GM10248 (cell line): ENCODE measurements around the gene HTT.

Source experiments
- CTCF ChIA-PET: fragments of 300-600 bp; sonication (Branson Sonifier 250); formaldehyde crosslinking; extraction: SDS; loops from one replicate; lab custom pipeline; 2021; ENCODE audit warnings: antibody characterized with exemption; lab: Yijun Ruan, JAX
- POLR2A ChIA-PET: fragments of 350-650 bp; sonication (Branson Sonifier 250); formaldehyde crosslinking; extraction: SDS; loops from one replicate; lab custom pipeline; 2020; ENCODE audit warnings: antibody characterized with exemption; lab: Yijun Ruan, JAX
- DNase-seq: peaks from one replicate; pipeline ENCODE4 v3.0.0; 2012; ENCODE audit errors: extremely low spot score
- TF ChIP-seq, protein P1 (sequence below): IDR thresholded peaks from 2 replicates; pipeline ENCODE4 v1.5.1; 2012; ENCODE audit warnings: mild to moderate bottlenecking, low read depth; ENCODE audit errors: extremely low read depth, missing control alignments, control extremely low read depth

HTT gene

DNA sequence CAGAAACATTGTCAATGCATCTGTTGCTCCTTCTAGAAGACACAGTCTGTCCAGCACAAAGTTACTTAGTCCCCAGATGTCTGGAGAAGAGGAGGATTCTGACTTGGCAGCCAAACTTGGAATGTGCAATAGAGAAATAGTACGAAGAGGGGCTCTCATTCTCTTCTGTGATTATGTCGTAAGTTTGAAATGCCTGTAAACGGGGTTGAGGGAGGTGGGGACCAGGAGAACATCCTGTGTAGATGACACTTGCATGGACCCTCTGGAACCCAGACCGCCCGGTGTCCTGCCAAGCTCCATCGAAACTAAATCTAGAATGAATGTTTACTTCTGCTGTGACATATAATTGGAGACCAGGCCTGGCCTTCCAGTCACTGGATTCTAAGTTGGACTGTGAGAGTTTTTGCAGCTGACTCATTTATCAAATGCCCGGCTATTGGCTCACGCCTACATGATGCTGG lies 129.5 kb downstream of the HTT start:
- no peak for DNase-seq
- CTCF ChIA-PET, result interaction anchor here (0.7 to 2.5 kb wide), 3 partner anchors 8 to 11 kb away, joined by 3 to 9 read pairs (median 3); no protein-coding TSS in a partner anchor
- TF ChIP-seq, protein P1, sequence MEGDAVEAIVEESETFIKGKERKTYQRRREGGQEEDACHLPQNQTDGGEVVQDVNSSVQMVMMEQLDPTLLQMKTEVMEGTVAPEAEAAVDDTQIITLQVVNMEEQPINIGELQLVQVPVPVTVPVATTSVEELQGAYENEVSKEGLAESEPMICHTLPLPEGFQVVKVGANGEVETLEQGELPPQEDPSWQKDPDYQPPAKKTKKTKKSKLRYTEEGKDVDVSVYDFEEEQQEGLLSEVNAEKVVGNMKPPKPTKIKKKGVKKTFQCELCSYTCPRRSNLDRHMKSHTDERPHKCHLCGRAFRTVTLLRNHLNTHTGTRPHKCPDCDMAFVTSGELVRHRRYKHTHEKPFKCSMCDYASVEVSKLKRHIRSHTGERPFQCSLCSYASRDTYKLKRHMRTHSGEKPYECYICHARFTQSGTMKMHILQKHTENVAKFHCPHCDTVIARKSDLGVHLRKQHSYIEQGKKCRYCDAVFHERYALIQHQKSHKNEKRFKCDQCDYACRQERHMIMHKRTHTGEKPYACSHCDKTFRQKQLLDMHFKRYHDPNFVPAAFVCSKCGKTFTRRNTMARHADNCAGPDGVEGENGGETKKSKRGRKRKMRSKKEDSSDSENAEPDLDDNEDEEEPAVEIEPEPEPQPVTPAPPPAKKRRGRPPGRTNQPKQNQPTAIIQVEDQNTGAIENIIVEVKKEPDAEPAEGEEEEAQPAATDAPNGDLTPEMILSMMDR, result no peak
- POLR2A ChIA-PET, result no interaction called here

DNA sequence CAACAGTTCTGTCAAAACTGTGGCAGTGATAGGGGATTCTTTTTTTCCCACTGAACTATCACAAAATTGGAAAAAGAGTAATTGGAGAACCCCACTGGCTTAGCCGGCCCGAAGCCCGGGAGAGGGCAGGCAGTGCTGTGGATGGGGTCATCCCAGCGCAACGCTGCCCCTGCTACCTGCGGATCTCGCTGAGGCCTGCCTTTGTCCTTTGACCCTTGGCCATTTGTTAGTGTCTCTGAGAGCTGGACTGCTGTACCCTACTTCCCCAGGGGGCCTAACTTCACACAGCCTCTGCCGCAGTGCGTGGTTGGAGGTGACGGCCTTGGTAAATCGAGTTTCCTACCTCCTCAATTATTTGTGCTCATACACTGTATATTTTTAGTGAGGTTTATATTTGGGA lies 131.5 kb downstream of the HTT start:
- CTCF ChIA-PET, result no interaction called here
- no peak for DNase-seq
- POLR2A ChIA-PET, result no interaction called here
- TF ChIP-seq, protein P1, result no peak

DNA sequence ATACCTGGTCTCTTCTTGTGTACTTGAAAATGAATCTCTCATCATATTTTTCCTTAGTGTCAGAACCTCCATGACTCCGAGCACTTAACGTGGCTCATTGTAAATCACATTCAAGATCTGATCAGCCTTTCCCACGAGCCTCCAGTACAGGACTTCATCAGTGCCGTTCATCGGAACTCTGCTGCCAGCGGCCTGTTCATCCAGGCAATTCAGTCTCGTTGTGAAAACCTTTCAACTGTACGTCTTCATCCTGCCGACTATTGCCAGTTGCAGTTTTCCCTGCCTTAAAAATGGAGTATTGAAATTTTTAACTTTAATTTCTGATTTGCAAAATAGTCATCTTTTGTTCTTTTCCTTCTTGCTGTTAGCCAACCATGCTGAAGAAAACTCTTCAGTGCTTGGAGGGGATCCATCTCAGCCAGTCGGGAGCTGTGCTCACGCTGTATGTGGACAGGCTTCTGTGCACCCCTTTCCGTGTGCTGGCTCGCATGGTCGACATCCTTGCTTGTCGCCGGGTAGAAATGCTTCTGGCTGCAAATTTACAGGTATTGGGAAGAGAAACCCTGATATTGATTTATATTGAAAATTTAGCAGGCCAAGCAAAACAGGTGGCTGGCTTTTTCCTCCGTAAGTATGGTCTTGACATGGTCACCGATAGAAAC lies 132.1 kb downstream of the HTT start:
- no peak for DNase-seq
- POLR2A ChIA-PET, result no interaction called here
- TF ChIP-seq, protein P1, result no peak
- CTCF ChIA-PET, result no interaction called here

DNA sequence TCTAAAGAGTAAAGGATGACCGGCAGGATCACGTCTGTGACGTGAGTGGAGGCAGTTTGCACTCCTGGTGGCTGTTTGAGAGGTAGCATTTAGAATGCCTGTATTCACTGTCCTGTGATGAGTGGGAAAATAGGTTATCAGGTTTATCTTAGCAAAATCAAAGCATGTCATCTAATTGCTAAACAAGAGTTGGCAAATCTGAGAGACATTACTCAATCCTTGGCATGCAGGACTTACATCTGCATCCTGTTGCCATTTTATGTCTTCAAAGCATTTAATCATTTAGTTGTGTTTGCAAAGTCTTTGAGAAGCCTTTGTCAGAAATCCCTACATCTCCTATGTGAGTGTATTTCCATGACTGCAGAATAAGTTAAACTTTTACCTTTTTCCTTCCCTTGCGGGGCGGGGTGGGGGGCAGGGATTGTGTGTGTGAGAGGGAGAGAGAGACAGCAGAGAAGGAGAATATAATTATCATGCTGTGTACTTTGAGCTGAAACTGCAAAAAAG lies 133.1 kb downstream of the HTT start:
- ChIA-PET POLR2A (no interaction called here), CTCF (no interaction called here)
- no peak for DNase-seq
- TF ChIP-seq, protein P1, result no peak

DNA sequence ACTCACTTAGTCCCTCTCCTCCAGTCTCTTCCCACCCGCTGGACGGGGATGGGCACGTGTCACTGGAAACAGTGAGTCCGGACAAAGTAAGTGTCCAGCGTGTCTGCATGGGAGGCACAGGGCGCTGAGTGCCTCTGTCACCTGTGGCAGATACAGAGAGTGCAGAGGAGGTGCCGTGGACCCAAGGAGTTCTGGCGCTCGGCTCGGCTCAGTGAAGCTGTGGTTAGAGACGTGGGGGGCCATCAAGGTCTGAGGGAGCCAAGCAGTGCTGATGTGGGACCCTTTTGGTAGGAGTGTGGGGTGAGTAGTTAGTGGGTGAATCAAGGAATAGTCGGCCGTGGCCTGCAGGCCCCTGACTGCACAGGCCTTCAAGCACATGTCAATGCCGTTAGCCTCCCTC lies 134.3 kb downstream of the HTT start:
- TF ChIP-seq, protein P1, result no peak
- ChIA-PET CTCF (no interaction called here), POLR2A (no interaction called here)
- DNase-seq, result no peak

DNA sequence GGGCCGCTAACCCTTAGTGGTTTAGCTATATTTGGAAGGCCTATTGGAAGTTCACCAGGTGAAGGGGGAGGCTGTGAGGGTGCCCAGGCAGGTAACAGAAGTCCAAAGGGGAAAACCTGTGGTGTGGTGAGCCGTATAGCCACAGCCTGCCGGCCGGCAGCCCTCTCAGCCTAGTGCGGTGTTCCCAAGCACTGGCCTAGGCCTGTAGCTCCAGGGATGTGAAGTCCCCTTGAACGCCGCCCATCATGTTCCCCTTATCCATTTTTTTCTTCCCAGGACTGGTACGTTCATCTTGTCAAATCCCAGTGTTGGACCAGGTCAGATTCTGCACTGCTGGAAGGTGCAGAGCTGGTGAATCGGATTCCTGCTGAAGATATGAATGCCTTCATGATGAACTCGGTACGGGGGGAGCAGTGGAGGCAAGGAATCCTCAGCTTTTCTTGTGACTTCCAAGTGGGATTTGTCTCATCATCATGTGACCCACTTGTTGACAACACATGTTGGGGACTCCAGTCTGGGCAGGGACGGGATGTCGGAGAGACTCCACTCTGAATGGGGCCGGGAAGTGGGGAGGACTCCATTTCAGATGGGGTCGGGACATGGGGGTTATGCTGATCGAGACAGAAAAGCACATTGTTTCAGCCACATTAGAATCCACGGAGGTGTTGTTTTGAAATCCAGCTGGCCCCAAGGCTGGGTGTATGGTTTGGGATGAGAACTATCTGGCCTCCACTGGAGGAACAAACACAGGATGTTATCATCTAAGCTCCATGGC lies 135.3 kb downstream of the HTT start:
- ChIA-PET CTCF (no interaction called here), POLR2A (no interaction called here)
- DNase-seq, result no peak
- TF ChIP-seq, protein P1, result no peak
